Liver (tissue), 9 donors: Measurements from ENCODE around the gene PGBD5. TPM values are rescaled to one million over a fixed set of nuclear protein-coding genes. Genes with fewer than 3 reads are reported as not detected.

ENCODE experiments used
- DNase-seq: peaks from one replicate; pipeline ENCODE4 v3.0.0-alpha.2; 2017; ENCODE audit warnings: low spot score
- H3K27ac ChIP-seq, 2 donors: one replicate each; pipeline ENCODE4 v1.7.0; 2013; ENCODE audit warnings: inconsistent platforms in 2 of 2, low read length in 2 of 2, control low read depth in 1 of 2, low read depth in 1 of 2, mild to moderate bottlenecking in 1 of 2
- H3K27me3 ChIP-seq, 4 donors: one replicate each; pipeline versions ENCODE4 v1.6.1 to v1.7.0; 2013; ENCODE audit warnings: low read length in 3 of 4, inconsistent platforms in 1 of 4, mild to moderate bottlenecking in 1 of 4, moderate library complexity in 1 of 4; ENCODE audit not compliant: control insufficient read depth in 4 of 4, insufficient read depth in 4 of 4
- H3K36me3 ChIP-seq, 4 donors: one replicate each; pipeline versions ENCODE4 v1.6.1 to v1.7.0; 2013; ENCODE audit warnings: low read length in 3 of 4, mild to moderate bottlenecking in 3 of 4, low read depth in 1 of 4, moderate library complexity in 1 of 4; ENCODE audit not compliant: control insufficient read depth in 4 of 4, insufficient read depth in 3 of 4
- H3K4me1 ChIP-seq, 4 donors: one replicate each; pipeline versions ENCODE4 v1.6.1 to v1.7.0; 2013; ENCODE audit warnings: low read length in 3 of 4, mild to moderate bottlenecking in 3 of 4, moderate library complexity in 1 of 4; ENCODE audit not compliant: control insufficient read depth in 4 of 4, insufficient read depth in 4 of 4
- H3K4me3 ChIP-seq, 3 donors: one replicate each; pipeline versions ENCODE4 v1.6.1 to v1.7.0; 2013; ENCODE audit warnings: low read length in 3 of 3, control low read depth in 1 of 3, low read depth in 1 of 3, mild to moderate bottlenecking in 1 of 3
- H3K9ac ChIP-seq, 2 donors: one replicate each; pipeline ENCODE4 v1.7.0; 2013; ENCODE audit warnings: low read length in 2 of 2, mild to moderate bottlenecking in 2 of 2, moderate library complexity in 2 of 2, control low read depth in 1 of 2, low read depth in 1 of 2
- H3K9me3 ChIP-seq, 4 donors: one replicate each; pipeline versions ENCODE4 v1.6.1 to v1.7.0; 2013; ENCODE audit warnings: low read length in 3 of 4; ENCODE audit not compliant: control insufficient read depth in 4 of 4
- EGR1 ChIP-seq, 2 donors: IDR thresholded peaks; 2 replicates each; pipeline ENCODE4 v1.6.1; 2016 to 2018; ENCODE audit warnings: antibody characterized with exemption in 2 of 2, low read depth in 2 of 2
- FOXA1 ChIP-seq: IDR thresholded peaks from 2 replicates; pipeline ENCODE4 v1.6.1; 2016; ENCODE audit warnings: antibody characterized with exemption
- HNF4A ChIP-seq, 2 donors: conservative IDR thresholded peaks; 2 replicates each; pipeline ENCODE4 v1.6.1; 2016; ENCODE audit warnings: antibody characterized with exemption in 2 of 2, mild to moderate bottlenecking in 2 of 2
- HNF4G ChIP-seq: IDR thresholded peaks from 2 replicates; pipeline ENCODE4 v1.6.1; 2016; ENCODE audit warnings: antibody characterized with exemption
- JUND ChIP-seq, 2 donors: IDR thresholded peaks; 2 replicates each; pipeline ENCODE4 v1.6.1; 2016; ENCODE audit warnings: antibody characterized with exemption in 2 of 2
- NR2F2 ChIP-seq: IDR thresholded peaks from 2 replicates; pipeline ENCODE4 v1.6.1; 2016; ENCODE audit warnings: antibody characterized with exemption
- RAD21 ChIP-seq, 2 donors: IDR thresholded peaks; 2 replicates each; pipeline ENCODE4 v1.6.1; 2016; ENCODE audit warnings: antibody characterized with exemption in 2 of 2, mild to moderate bottlenecking in 2 of 2
- RXRA ChIP-seq, 2 donors: IDR thresholded peaks; 2 replicates each; pipeline ENCODE4 v1.6.1; 2017 to 2018; ENCODE audit warnings: antibody characterized with exemption in 2 of 2, mild to moderate bottlenecking in 1 of 2
- TAF1 ChIP-seq: conservative IDR thresholded peaks from 2 replicates; pipeline ENCODE4 v1.6.1; 2016; ENCODE audit warnings: antibody characterized with exemption, mild to moderate bottlenecking
- YY1 ChIP-seq: IDR thresholded peaks from 2 replicates; pipeline ENCODE4 v1.6.1; 2016; ENCODE audit warnings: antibody characterized with exemption, mild to moderate bottlenecking
- WGBS: extraction: QIAGEN DNeasy Blood & Tissue Kit; methylation state at CpG from one replicate; pipeline ENCODE4 v1.1.7; 2013; 5-methylcytosine and 5-hydroxymethylcytosine counted together
- polyA plus RNA-seq, 2 donors: library from polyadenylated mRNA; stranded (reverse) in 1 of 2; unstranded in 1 of 2; fragments of 200-250 nt in 1 of 2; fragments of >200 nt in 1 of 2; fragmentation: Nextera tagmentation in 1 of 2; extraction: Ambion mirVana in 1 of 2; gene quantifications; one replicate each; pipeline versions ENCODE4 v1.2.1 to v1.2.3, GENCODE V29; 2013 to 2015
- total RNA-seq, 2 donors: library from RNA; depleted of rRNA; stranded (reverse); fragments of >200 nt; gene quantifications; one replicate each; pipeline ENCODE4 v1.2.3, GENCODE V29; 2014
- TF ChIP-seq, protein P1 (sequence below): fragments of 150-350 bp; IDR thresholded peaks from 2 replicates; pipeline ENCODE4 v1.5.1; 2017; ENCODE audit warnings: improper control_type of control experiment, low read depth, low read length; ENCODE audit not compliant: missing input control
- TF ChIP-seq, protein P2 (sequence below): IDR thresholded peaks from 2 replicates; pipeline ENCODE4 v1.6.1; 2016; ENCODE audit warnings: antibody characterized with exemption, mild to moderate bottlenecking
- TF ChIP-seq, protein P3 (sequence below): IDR thresholded peaks from 2 replicates; pipeline ENCODE4 v1.6.1; 2016; ENCODE audit warnings: antibody characterized with exemption
- donor health status: healthy.
- donor health status: healthy.
- donor health status: healthy.
- donor health status: healthy.
- donor health status: healthy.

Gene PGBD5
- total and polyA plus RNA-seq, 4 donors, result 0.88 to 5.4 (median 2.7) TPM

- no peak for DNase-seq
Observed at GRCh38 chr1:230286890-230287269, 139.3 kb downstream of the PGBD5 start.

GRCh38 chr1:230286166-230286889 lies 139.8 kb downstream of the PGBD5 start:
- TF ChIP-seq, protein P1, sequence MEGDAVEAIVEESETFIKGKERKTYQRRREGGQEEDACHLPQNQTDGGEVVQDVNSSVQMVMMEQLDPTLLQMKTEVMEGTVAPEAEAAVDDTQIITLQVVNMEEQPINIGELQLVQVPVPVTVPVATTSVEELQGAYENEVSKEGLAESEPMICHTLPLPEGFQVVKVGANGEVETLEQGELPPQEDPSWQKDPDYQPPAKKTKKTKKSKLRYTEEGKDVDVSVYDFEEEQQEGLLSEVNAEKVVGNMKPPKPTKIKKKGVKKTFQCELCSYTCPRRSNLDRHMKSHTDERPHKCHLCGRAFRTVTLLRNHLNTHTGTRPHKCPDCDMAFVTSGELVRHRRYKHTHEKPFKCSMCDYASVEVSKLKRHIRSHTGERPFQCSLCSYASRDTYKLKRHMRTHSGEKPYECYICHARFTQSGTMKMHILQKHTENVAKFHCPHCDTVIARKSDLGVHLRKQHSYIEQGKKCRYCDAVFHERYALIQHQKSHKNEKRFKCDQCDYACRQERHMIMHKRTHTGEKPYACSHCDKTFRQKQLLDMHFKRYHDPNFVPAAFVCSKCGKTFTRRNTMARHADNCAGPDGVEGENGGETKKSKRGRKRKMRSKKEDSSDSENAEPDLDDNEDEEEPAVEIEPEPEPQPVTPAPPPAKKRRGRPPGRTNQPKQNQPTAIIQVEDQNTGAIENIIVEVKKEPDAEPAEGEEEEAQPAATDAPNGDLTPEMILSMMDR, result no peak
- TF ChIP-seq FOXA1 (no peak), YY1 (no peak), TAF1 (no peak)
- Histone ChIP-seq H3K27me3 (no peaks in the 10 kb centered on the region), H3K27ac (no peak overlapping the region), H3K4me3 (no peak overlapping the region), H3K36me3 (peaks cover 0 to under 1% (median 0%) of the 10 kb centered on the region in 4 donors), H3K9me3 (no peaks in the 10 kb centered on the region), H3K4me1 (peaks cover 0 to 4% (median 0%) of the 10 kb centered on the region in 4 donors), H3K9ac (no peak overlapping the region)
- no peak for DNase-seq
- WGBS, result 87% methylated on average over 21 of the region's 21 CpGs

More at GRCh38 chr1:230286890-230287269, 139.3 kb downstream of the PGBD5 start:
- H3K9ac ChIP-seq, result no peak overlapping the region
- WGBS, result 78% methylated on average over 10 of the region's 10 CpGs
- H3K4me1 ChIP-seq, result peaks cover 0 to 4% (median 0%) of the 10 kb centered on the region in 4 donors
- H3K36me3 ChIP-seq, result no peaks in the 10 kb centered on the region
- no peaks in the 10 kb centered on the region for H3K9me3 ChIP-seq
- no peak overlapping the region for H3K27ac ChIP-seq
- H3K4me3 ChIP-seq, result no peak overlapping the region
- no peaks in the 10 kb centered on the region for H3K27me3 ChIP-seq
- TF ChIP-seq, protein P2, sequence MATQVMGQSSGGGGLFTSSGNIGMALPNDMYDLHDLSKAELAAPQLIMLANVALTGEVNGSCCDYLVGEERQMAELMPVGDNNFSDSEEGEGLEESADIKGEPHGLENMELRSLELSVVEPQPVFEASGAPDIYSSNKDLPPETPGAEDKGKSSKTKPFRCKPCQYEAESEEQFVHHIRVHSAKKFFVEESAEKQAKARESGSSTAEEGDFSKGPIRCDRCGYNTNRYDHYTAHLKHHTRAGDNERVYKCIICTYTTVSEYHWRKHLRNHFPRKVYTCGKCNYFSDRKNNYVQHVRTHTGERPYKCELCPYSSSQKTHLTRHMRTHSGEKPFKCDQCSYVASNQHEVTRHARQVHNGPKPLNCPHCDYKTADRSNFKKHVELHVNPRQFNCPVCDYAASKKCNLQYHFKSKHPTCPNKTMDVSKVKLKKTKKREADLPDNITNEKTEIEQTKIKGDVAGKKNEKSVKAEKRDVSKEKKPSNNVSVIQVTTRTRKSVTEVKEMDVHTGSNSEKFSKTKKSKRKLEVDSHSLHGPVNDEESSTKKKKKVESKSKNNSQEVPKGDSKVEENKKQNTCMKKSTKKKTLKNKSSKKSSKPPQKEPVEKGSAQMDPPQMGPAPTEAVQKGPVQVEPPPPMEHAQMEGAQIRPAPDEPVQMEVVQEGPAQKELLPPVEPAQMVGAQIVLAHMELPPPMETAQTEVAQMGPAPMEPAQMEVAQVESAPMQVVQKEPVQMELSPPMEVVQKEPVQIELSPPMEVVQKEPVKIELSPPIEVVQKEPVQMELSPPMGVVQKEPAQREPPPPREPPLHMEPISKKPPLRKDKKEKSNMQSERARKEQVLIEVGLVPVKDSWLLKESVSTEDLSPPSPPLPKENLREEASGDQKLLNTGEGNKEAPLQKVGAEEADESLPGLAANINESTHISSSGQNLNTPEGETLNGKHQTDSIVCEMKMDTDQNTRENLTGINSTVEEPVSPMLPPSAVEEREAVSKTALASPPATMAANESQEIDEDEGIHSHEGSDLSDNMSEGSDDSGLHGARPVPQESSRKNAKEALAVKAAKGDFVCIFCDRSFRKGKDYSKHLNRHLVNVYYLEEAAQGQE, result no peak
- TF ChIP-seq RAD21 (IDR thresholded peaks at IDR 0.05) (no peak), EGR1 (IDR thresholded peaks at IDR 0.05; ENCODE audit: low read depth in 2 of 2) (no peak), HNF4A (conservative IDR thresholded peaks at IDR 0.05) (no peak), HNF4G (no peak), JUND (IDR thresholded peaks at IDR 0.05) (no peak), TAF1 (no peak), NR2F2 (no peak), RXRA (IDR thresholded peaks at IDR 0.05) (no peak), FOXA1 (no peak)
- TF ChIP-seq, protein P3, sequence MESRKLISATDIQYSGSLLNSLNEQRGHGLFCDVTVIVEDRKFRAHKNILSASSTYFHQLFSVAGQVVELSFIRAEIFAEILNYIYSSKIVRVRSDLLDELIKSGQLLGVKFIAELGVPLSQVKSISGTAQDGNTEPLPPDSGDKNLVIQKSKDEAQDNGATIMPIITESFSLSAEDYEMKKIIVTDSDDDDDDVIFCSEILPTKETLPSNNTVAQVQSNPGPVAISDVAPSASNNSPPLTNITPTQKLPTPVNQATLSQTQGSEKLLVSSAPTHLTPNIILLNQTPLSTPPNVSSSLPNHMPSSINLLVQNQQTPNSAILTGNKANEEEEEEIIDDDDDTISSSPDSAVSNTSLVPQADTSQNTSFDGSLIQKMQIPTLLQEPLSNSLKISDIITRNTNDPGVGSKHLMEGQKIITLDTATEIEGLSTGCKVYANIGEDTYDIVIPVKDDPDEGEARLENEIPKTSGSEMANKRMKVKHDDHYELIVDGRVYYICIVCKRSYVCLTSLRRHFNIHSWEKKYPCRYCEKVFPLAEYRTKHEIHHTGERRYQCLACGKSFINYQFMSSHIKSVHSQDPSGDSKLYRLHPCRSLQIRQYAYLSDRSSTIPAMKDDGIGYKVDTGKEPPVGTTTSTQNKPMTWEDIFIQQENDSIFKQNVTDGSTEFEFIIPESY, result no peak
